ENCODE measurements around the gene CSF1. TPM values are rescaled to one million over a fixed set of nuclear protein-coding genes. Genes with fewer than 3 reads are reported as not detected.

CSF1 gene
- total RNA-seq, 1 donor: 53.9 TPM

DNA sequence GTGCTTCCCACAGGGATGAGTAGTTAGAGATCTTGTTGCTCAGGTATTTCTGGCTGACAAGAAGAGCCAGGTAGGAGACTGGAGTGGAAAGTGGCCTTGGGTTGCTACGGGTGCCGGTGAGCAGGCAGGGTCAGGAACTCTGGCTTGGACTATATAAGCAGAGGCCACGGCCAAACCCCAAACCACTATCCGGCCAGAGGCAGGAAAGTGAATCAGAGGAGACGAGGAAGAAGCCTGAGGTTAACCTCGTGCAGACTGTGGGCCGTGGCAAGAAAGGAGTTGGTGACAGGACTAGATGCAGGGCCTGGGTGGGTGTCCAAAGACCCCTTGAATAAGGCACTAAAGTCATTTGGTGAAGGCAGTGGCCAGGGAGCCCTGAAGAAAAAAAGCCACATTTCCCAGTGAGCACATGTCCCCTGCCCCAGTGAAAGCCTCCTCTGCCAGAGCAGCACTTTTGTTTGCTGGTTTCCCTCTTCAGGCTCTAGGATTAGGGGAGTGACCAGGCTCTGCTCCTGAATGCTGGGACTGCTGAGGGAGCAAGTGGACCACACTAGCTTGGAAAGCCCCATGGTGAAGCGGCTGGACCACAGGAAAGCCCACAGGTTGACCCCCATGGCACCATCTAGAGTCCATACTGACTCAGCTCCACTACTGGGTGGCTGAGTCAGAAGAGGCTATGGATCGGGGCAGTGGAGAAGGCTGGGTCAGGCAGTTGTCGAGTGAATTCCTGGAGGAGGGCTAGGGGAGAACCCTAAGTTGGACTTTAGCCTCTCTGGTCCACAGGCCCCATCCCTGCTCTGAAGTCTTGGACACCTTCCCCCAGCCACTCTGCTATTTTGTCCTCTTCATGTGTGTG, 23.4 kb downstream of the CSF1 start:
- Histone ChIP-seq H3K4me2 (ENCODE audit: insufficient read depth, low read length) (peak overlapping the region; percentile 60), H2AFZ (ENCODE audit: low read length) (no peak overlapping the region), H4K20me1 (ENCODE audit: insufficient read depth, low read length) (no peaks in the 10 kb centered on the region), H3K9me3 (ENCODE audit: low read depth, low read length) (no peaks in the 10 kb centered on the region), H3K4me1 (ENCODE audit: insufficient read depth, low read length) (peaks cover 19% of the 10 kb centered on the region), H3K4me3 (ENCODE audit: insufficient read depth, low read length) (no peak overlapping the region), H3K79me2 (ENCODE audit: insufficient read depth, low read length) (no peaks in the 10 kb centered on the region), H3K27ac (ENCODE audit: low read depth, low read length) (peak overlapping the region; percentile 89), H3K27me3 (ENCODE audit: insufficient read depth, low read length) (no peaks in the 10 kb centered on the region), H3K36me3 (ENCODE audit: insufficient read depth, low read length) (peaks cover 16% of the 10 kb centered on the region)
- peak; percentile 97 for DNase-seq (ENCODE audit: insufficient read length, low spot score, missing footprints)
- TF ChIP-seq, protein P1, sequence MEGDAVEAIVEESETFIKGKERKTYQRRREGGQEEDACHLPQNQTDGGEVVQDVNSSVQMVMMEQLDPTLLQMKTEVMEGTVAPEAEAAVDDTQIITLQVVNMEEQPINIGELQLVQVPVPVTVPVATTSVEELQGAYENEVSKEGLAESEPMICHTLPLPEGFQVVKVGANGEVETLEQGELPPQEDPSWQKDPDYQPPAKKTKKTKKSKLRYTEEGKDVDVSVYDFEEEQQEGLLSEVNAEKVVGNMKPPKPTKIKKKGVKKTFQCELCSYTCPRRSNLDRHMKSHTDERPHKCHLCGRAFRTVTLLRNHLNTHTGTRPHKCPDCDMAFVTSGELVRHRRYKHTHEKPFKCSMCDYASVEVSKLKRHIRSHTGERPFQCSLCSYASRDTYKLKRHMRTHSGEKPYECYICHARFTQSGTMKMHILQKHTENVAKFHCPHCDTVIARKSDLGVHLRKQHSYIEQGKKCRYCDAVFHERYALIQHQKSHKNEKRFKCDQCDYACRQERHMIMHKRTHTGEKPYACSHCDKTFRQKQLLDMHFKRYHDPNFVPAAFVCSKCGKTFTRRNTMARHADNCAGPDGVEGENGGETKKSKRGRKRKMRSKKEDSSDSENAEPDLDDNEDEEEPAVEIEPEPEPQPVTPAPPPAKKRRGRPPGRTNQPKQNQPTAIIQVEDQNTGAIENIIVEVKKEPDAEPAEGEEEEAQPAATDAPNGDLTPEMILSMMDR (IDR thresholded peaks at IDR 0.05; ENCODE audit: extremely low read depth, low read depth, low read length): no peak

DNA sequence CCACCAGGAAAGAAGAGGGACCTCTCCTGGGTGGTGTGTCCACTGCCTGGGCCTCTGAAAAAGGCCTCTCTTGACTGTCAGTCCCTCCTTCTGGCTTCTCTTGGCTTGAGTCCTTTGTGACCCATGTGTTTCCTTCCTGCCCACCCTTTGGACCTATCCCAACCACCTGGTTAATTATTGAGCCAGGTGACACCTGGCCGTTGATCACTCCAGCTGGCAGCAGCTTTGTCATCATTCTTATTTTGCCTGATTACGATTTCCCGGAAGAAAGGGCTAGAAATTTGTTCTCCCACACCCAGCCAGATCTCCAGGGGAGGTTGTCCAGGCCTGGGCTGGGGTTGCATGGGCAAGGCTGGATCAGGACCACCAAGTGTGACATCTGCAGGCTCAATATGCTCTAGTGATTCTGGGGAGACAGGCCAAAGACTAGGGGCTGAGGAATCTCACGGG, 24.8 kb downstream of the CSF1 start:
- H3K27me3 ChIP-seq (ENCODE audit: insufficient read depth, low read length): no peaks in the 10 kb centered on the region
- no peak overlapping the region for H3K4me3 ChIP-seq (ENCODE audit: insufficient read depth, low read length)
- H3K4me2 ChIP-seq (ENCODE audit: insufficient read depth, low read length): no peak overlapping the region
- no peak overlapping the region for H2AFZ ChIP-seq (ENCODE audit: low read length)
- no peaks in the 10 kb centered on the region for H3K9me3 ChIP-seq (ENCODE audit: low read depth, low read length)
- no peaks in the 10 kb centered on the region for H3K79me2 ChIP-seq (ENCODE audit: insufficient read depth, low read length)
- no peak for DNase-seq (ENCODE audit: insufficient read length, low spot score, missing footprints)
- H3K4me1 ChIP-seq (ENCODE audit: insufficient read depth, low read length): peaks cover 18% of the 10 kb centered on the region
- TF ChIP-seq, protein P1 (IDR thresholded peaks at IDR 0.05; ENCODE audit: extremely low read depth, low read depth, low read length): no peak
- H4K20me1 ChIP-seq (ENCODE audit: insufficient read depth, low read length): no peaks in the 10 kb centered on the region
- no peak overlapping the region for H3K27ac ChIP-seq (ENCODE audit: low read depth, low read length)
- peaks cover 2% of the 10 kb centered on the region for H3K36me3 ChIP-seq (ENCODE audit: insufficient read depth, low read length)

DNA sequence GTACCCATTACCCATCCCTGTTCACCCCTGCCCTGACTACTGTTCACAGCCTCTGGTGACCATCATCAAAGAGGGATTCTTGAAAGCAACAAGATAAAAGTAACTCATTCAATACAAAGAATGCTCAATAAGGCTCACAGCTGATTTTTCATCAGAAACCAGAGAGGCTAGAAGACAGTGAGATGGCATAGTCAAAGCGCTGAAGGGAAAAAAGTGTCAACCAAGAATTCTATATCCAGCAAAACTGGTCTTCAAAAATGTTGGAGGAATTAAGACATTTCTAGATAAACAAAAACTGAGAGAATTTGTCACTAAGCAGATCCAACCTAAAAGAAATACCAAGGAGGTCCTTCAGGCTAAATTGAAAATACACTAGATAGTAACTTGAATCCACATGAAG, 27.1 kb downstream of the CSF1 start:
- H3K4me3 ChIP-seq (ENCODE audit: insufficient read depth, low read length): no peak overlapping the region
- TF ChIP-seq, protein P1 (IDR thresholded peaks at IDR 0.05; ENCODE audit: extremely low read depth, low read depth, low read length): no peak
- H3K36me3 ChIP-seq (ENCODE audit: insufficient read depth, low read length): no peaks in the 10 kb centered on the region
- no peaks in the 10 kb centered on the region for H3K27me3 ChIP-seq (ENCODE audit: insufficient read depth, low read length)
- H4K20me1 ChIP-seq (ENCODE audit: insufficient read depth, low read length): no peaks in the 10 kb centered on the region
- no peak overlapping the region for H2AFZ ChIP-seq (ENCODE audit: low read length)
- H3K4me2 ChIP-seq (ENCODE audit: insufficient read depth, low read length): no peak overlapping the region
- no peaks in the 10 kb centered on the region for H3K9me3 ChIP-seq (ENCODE audit: low read depth, low read length)
- no peak for DNase-seq (ENCODE audit: insufficient read length, low spot score, missing footprints)
- peaks cover 18% of the 10 kb centered on the region for H3K4me1 ChIP-seq (ENCODE audit: insufficient read depth, low read length)
- no peak overlapping the region for H3K27ac ChIP-seq (ENCODE audit: low read depth, low read length)
- H3K79me2 ChIP-seq (ENCODE audit: insufficient read depth, low read length): no peaks in the 10 kb centered on the region

DNA sequence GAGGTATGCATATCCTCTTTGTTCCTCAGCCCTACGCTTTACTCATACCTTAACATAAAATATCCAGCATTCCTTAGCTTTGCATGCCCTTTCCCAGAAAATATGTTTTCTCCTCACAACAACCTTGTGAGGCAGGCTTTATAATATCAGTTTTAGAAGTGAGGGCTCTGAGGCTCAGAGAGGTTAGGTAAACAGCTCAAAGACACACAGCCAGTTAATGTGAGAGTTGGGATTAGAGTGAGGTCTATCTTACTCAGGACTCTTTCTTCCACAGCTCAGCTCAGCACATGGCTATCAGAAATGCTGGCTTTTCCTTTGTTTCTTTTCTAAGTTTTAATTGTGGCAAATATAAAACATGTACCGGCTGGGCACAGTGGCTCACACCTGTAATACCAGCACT, 27.9 kb downstream of the CSF1 start:
- no peak overlapping the region for H3K4me3 ChIP-seq (ENCODE audit: insufficient read depth, low read length)
- no peaks in the 10 kb centered on the region for H3K79me2 ChIP-seq (ENCODE audit: insufficient read depth, low read length)
- no peak overlapping the region for H2AFZ ChIP-seq (ENCODE audit: low read length)
- H3K27ac ChIP-seq (ENCODE audit: low read depth, low read length): no peak overlapping the region
- no peaks in the 10 kb centered on the region for H3K36me3 ChIP-seq (ENCODE audit: insufficient read depth, low read length)
- no peaks in the 10 kb centered on the region for H3K27me3 ChIP-seq (ENCODE audit: insufficient read depth, low read length)
- H3K4me1 ChIP-seq (ENCODE audit: insufficient read depth, low read length): peaks cover 16% of the 10 kb centered on the region
- no peaks in the 10 kb centered on the region for H4K20me1 ChIP-seq (ENCODE audit: insufficient read depth, low read length)
- TF ChIP-seq, protein P1 (IDR thresholded peaks at IDR 0.05; ENCODE audit: extremely low read depth, low read depth, low read length): no peak
- no peak overlapping the region for H3K4me2 ChIP-seq (ENCODE audit: insufficient read depth, low read length)
- DNase-seq (ENCODE audit: insufficient read length, low spot score, missing footprints): no peak
- no peaks in the 10 kb centered on the region for H3K9me3 ChIP-seq (ENCODE audit: low read depth, low read length)

Measured in osteoblast (primary cell).